IPS-NIHi11 (cell line): ENCODE results near the gene CDH13.

Source experiments
- DNase-seq: peaks from one replicate; pipeline ENCODE4 v3.0.0; 2012; ENCODE audit warnings: mixed read lengths, low spot score

CDH13 gene

DNA sequence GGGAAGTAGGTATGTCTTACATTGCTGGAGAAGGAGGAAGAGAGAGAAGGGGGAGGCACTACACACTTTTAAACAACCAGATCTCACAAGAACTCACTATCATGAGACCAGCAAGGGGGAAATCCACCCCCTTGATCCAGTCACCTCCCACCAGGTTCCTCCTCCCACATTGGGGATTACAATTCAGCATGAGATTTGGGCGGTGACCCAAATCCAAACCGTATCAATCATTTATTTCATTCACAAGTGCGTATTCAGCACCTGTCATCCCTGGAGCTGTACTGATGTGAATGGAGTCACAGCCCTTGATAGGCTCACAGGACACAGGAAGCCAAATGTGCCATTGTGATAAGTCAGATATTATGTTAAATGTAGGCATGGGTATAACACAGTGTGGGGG, 952.7 kb downstream of the CDH13 start:
- DNase-seq: no peak

DNA sequence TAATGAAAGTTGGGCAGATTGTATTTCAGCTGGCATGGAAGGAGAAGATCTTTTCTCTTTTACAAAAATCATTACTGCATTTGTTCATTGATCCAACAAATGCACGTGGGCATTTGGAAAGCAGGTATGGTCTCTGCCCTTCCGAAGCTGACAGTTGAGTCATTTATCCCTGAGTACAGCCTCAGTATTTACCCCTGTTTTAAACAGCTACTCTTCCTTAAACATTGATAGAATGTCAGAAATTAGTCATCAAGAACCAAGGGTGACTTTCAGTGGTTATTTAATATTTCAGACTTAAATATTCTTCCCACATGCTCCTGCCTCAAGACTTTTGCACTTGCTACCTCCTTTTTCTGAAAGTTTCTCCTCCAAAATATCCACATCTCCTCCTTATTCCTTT, 954.3 kb downstream of the CDH13 start:
- DNase-seq: no peak

DNA sequence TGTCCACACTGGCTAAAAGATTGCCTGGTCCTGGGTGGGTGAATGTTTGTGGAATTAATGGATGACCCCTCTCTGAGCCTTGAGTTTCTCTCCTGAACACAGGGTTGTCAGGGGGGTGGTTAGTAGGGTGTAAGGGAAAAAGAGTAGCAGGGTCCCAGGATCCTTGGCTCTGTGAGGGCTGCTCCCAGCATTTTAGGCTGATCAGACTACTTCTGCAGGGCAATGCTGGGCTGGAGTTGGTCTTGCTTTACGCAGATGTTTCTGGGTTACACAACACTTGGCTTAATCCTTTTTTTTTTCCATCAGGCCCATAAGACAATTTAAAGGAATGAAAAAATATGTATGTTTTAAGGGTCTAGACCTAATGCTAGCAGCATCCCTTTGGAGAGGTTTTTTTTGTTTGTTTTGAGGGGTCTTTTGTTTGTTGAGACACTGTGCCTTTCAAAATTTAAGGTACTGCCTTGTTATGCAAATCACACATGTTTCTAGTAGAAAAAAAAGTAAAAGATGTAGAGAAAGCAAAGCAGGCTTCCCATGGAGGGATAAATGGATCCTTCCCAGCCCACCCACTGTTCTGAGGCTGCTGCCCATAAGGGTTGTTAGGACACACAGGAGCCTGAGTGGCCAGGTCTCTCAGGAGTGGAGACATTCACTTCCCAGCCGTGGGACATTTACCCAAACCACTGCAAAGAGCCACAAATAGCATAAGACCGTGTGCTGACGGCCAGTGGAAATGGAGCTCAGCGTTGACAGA, 955.4 kb downstream of the CDH13 start:
- DNase-seq: peak; percentile 45

DNA sequence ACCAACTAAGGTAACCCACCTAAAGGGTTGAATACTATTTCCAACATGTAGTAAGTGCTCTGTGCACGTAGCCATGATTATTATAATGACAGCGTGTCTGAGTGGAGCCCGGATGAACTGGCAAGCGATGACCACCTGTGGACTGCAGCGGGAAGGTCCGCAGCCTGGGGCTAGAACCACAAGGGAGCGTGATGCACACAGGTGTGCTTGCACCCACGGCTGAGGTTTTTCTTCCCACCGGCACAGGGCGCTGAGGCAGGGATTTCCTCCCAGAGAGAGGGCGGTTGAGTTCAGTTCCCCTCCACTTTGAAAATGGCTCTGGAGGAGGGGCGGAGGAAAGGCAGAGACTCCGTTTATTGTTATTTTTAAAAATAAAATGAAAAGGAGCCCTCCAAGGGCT, 959.3 kb downstream of the CDH13 start:
- DNase-seq: no peak

DNA sequence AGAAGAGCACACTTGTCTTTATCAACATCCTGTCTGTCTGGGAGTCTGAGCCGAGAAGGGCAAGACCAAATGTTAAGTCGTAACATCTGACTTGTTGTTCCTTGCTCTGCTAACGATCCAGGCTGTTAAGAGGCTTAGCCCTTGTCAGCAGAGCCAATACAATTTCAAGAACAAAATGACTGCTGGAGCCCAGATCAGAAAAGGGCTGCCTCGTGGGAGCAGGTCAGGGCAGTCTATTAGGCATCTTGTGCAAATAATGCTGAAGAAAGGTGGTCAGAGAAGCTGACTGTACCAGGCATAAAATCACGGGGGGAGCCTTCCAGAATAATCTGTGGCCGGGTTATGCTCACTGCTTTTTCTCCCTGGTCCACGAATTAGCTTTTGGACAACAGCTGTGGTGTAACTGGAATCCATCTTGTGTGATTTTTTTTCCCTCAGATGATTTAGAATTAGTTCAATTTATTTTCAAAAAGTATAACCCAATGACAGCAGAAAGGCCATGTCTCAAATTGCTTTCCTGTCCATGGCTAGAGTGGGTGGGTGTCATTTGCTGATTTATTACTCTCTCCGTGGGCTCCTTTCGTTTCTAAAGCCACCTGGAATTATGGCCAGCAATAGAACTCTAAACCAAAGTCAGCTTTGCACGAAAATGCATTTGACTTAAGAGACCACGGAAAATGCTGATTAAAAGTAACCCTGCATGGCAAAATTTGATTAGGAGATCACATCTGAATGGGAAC, 959.9 kb downstream of the CDH13 start:
- DNase-seq: no peak

DNA sequence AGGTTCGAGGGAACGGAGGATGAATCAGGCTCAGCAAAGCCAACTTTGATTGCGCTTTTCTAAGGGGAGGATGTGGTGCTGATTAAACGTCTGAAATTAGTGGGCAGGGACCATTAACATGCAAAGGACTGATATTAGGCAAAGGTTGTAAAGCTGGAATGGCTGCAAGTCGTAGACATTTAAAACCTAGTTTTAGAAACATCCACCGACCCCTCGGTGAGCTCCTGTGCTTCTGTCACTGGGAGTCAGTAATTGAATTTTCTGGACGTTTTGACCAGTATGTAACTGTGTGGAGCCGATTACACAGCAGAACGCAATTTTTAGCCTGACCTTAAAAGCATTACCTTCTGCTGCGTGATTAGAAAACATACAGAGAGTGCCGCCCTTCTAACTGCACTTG, 960.4 kb downstream of the CDH13 start:
- no peak for DNase-seq

DNA sequence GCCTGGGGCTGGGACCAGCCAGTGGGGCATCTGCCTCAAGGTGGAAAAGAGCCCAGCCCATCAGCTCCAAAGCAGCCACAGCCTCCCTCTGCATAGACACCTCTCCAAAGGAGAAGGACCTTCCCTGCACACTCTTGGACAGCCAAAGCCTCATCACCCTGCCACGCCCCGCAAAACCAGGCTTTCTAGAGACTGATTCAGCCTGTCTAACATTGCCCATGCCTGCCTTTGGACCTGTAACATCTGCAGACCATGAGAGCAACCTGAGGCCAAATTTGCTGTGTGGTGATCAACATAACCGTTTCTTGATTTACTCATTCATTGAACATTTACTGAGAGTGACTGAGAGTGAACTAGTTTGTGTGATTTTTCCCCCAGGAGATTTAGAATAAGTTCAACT, 961.3 kb downstream of the CDH13 start:
- DNase-seq: no peak

DNA sequence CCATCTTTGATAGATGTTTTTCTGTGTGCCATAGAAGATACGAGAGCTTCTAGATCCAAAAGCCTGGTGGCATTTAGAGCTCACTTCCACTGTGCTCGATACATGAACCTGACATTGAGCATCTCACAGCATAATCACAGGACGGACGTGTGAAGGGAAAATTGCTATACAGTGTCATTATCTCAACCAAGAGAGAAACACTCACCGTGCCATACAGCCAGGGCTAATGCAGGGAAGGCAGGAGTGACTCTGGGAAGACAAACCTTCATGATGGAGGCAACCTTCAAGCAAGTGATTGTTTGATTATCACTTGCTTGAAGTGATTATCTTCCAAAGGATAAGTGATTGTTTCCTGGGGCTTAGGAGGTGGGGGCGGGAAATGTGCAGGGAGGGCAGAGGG, 962.8 kb downstream of the CDH13 start:
- DNase-seq: no peak

DNA sequence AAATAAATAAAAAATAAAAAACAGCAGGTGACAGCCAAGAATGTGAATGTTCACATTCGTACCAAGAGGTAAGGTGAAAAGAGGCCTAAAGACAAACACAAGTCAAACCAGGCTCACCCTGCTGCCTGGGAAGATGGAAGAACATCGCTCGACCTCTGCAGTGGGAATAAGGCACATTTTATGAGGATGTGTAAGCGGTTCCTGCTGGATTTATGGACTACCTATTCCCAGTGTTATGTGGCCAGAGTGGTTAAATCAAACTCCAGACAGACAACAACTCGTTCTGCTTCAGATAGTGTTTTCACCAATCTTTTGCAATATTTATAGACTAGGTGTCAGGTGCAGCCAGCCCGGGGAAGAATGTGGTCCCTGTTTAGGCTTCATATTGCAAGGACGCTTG, 966.0 kb downstream of the CDH13 start:
- DNase-seq: no peak

DNA sequence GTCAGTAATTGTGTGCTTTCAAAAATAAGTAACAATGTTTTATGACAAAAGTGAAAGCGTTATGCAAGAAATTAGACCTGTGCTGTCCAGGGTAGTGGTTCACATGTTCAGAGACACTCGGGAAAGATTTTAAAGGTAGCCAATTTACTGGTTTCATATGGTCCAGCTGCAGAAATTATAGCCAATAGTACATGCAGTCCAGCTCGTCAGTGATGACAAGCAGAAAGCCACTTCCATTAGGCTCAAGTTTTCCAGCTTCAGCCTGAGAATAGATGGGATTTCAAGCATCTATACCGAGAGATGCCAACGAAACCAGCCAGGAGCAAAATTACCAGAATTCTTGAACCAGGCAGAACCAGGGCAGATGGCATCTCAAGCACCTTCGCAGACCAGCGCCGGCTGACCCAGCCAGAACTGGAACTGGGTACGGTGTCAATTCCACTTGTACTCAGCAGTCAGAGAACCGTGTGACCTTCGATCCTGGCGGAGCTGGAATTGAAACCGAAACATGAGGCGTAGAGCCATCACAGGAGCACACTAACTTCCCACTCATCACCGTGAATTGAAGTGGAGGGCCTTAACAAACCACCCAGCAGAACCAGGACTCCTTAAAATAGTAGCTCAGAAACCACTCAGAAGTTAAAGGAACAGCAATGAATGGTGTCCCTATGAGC, 973.2 kb downstream of the CDH13 start:
- no peak for DNase-seq

DNA sequence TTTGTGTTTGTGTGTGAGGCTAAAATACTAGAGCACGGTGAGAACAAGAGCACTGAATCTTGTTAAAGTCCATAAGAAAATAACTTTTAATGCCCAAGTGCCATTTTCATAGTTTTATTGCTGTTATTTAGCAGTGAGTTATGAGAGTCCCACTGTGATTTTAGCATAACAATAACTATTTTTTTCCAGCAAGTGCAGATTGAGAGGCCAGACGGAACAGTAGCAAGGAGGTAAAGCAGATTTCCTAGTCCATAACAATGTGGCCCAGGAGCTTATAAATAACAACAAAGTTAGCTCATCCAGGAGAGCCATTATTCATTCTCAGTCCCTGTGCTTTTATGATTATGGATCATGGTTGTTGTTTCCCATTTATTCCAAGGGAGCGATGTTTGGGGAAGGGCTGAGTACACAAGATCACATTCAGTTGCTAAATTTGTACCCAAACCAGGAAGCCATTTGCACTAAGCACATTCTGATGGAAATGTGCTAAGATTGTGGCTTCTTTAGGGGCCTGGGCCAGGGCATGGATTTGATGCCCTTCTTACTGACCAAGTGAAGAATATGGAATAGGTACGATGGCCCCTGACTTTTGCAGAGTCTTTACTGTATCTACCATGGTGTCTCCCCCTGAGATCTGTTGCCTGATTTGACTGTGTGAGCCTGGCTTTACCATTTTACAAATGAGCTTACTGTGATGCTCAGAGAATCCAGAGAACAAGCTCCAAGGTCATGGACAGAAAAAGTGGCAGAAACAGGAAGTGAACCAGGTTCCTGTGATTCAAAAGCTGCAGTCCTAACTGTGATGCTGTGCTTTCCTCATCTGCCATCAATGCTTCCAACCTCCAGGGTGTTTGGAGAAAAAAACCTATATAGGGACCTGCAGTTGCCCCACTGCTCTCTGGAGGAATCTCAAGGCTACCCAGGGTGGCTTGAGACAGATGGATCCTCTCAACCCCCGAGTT, 976.3 kb downstream of the CDH13 start:
- peak; percentile 39 for DNase-seq

DNA sequence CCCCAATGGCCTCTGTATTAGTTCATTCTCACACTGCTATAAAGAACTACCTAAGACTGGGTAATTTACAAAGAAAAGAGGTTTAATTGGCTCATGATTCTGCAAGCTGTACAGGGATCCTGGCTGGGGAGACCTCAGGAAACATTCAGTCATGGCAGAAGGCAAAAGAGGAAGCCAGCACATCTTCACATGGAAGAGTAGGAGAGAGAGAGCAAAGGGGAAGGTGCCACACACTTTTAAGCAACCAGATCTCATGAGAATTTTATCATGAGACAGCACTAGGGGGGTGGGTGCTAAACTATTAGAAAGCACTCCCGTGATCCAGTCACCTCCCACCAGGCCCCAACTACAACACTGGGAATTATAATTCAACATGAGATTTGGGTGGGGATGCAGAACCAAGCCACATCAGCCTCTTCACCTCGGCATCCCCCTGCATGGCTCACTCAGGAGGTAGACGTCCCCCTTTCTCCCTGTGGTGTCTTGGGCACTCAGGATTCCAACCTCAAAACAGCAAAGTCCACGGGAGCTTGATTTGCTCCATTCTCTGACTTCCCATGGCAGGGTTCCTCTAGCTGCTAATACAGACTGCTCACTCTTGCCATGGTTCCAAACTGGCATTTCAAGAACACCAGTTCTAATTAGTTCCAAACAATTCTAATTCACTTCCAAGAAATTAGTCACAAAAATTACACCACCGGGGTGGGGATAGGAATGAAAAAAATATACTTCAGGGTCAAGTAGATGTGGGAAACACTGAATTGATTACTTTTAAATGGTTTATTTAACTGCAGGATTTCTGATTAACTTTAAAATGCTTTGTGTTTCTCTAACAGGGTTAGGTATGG, 977.2 kb downstream of the CDH13 start:
- DNase-seq: no peak

DNA sequence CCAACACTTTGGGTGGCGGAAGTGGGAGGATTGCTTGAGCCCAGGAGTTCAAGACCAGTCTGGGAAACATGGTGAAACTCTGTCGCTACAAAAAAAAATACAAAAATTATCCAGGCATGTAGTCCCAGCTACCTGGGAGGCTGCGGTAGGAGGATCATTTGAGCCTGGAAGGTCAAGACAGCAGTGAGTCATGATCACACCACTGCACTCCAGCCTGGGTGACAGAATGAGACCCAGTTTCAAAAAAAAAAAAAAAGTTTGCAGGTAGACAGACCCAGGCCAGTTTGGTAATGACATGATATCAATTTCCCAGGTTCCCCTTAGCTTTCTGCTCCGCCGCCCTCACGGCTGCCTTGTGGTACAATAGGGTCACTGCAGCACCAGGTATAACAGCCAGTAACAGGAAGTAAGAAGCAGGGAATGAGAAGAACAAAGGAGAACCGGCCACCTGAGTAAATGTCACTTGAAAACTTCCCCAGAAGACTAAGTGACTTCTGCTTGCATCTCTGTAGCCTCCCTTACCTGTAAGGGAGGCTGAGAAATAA, 979.8 kb downstream of the CDH13 start:
- no peak for DNase-seq

DNA sequence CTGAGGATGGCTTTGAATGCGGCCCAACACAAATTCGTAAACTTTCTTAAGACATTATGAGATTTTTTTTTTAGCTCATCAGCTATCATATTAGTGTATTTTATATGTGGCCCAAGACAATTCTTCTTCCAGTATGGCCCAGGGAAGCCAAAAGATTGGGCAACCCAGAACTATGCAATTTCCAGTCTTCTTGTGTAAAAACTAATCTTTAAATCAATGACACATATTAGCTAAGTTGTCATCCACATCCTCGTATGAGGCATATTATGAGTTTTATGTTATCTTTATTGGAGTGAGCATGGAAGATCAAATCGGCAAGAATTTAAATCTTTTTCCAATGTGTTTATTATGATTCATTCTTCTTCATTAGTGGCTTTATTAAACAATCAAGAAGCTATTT, 982.4 kb downstream of the CDH13 start:
- DNase-seq: no peak

DNA sequence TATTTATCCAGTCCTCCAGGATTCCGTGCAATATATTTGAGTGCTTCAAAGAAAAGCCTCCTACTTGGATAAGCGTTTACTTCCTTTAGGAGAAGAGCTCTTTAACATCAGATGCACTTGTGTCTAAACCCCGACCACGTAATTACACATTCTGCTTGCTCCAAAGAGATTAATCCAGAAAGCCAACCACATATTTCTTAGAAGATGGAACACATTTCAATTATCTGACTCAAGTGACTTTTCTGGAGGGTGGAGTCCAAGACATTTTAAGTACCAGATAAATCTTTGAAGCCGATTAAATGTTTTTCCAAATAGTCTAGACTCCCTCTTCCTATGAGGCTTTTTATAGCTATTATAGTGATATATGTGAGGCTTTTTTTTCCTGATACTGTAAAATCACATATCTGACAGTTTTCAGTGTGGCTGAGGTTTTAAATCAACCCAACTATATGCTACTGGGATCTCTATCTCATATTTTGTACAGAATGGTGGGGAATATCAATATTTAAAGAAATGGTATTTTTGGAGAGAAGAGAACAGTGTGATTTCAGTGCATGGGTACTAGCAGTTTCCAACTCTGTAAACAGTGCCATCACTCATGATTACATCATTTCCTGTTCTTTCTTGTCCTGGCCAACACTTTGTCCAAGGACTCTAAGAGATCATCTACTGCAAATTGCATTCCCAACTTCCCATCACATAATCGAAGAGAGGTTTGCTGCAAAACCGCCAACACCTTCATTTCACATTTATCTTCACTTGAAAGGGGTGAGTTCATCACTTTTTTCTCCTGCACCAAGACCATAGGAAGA, 988.6 kb downstream of the CDH13 start:
- DNase-seq: no peak

DNA sequence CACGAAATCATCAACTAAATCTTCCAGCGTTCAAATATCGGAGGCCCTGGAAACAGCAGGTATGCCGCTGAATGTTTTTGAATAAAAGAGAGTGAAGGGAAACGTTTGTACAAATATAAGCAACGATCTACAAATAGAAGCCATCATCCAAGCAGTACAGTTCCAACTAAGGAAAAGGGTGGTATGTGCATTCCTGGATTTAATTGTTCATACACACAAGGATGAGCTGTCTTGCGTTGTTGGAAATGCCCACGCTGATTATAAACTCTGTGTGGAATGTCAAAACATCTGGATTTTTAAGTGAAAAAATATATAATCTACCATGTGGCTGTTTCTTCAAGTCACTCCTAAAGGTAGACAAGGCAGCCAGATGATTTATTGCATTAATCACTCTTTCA, 989.2 kb downstream of the CDH13 start:
- DNase-seq: no peak

DNA sequence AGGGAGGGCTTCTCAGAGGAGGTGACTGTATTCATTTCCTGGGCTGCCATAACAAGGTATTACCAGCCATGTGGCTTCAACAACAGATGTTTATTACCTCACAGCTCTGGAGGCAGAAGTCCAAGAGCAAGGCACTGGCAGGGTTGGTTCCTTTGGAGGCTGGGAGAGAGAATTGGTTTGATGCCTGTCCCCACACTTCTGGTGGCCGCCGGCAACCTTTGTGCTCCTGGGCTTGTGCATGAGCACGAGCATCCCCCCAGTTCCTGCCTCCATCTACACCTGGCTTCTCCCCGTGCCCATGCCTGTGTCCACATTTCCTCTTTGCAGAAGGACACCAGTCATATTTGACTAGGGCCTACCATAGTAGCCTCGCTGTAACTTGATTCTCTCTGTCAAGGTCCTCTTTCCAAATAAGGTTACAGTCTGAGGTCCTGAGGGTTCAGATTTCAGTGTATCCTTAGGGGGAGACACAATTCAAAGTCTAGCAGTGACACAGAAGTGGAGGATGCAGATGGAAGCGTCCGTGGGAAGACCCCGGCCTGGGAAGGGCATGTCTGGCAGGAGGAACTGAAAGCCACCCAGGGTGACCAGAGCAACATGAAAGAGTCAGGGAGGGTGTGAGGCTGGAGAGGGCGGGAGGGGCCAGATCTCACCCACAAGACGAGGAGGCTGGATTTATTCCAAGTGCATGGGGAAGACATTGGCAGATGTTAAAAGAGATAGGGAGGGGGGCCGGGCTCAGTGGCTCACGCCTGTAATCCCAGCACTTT, 992.8 kb downstream of the CDH13 start:
- DNase-seq: no peak

DNA sequence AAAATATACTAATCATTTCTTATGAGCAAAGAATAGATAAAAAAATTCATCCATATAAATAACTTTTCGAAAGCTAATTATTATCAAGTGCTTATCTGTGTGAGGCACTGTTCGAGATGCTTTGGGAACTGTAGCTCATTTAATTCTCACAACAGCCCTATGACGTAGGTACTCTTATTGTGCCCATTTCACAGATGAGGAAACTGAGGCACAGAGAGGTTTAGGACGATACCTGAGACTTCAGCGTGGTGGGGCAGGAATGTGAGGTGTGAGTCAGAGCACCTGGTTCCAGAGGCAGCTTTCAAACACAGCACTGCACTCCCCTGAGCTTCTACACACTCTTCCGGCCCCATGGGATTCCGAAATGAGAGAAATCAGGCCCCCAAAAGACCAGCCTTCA, 995.2 kb downstream of the CDH13 start:
- DNase-seq: no peak

DNA sequence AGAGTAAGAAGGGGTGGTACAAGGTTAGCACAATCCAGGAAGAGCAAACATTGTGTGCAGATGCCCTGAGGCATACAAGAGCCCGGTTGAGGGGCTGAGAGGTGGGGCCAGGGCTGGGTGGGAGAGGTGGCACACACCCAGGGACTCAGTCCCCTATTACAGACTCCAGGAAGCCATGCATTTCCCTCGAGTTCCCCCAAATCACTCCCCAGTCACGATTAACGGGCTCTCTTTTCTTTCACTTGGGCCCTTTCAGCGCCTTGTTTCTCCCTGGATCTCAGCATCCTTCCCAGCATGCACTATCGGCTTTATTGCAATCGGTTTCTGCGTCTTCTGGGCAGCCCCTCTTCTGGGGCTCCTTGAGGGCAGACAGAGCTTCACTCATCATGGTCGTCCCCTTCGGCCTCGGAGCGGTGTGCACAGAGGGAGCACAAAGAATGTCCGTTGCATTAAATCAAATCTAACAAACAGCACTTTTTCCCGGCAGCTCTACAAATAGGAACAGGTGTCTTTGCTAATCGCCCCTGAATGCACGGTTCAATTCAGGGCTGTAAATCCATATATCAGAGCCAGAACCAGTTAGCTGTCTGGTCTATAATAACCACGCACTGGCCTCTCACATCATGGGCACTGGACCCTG, 996.4 kb downstream of the CDH13 start:
- no peak for DNase-seq
